Sigmoid colon (tissue), 7 donors: ENCODE data around the gene BICC1. TPM values are rescaled to one million over a fixed set of nuclear protein-coding genes. Genes with fewer than 3 reads are reported as not detected.

Experiments used
- DNase-seq: peaks from one replicate; pipeline ENCODE4 v3.0.0-alpha.2; 2019
- H3K27ac ChIP-seq, 4 donors: fragments of 200-600 bp; sonication (generic); one replicate each; pipeline ENCODE4 v1.5.1; 2016 to 2019; ENCODE audit warnings: mild to moderate bottlenecking in 1 of 4
- H3K27me3 ChIP-seq, 3 donors: fragments of 200-600 bp; sonication (generic); one replicate each; pipeline ENCODE4 v1.5.1; 2019; ENCODE audit warnings: mild to moderate bottlenecking in 1 of 3
- H3K36me3 ChIP-seq, 4 donors: fragments of 200-600 bp; sonication (generic); one replicate each; pipeline ENCODE4 v1.5.1; 2016 to 2019
- H3K4me1 ChIP-seq, 4 donors: fragments of 200-600 bp; sonication (generic); one replicate each; pipeline ENCODE4 v1.5.1; 2017 to 2019
- H3K4me3 ChIP-seq, 4 donors: fragments of 200-600 bp; sonication (generic); one replicate each; pipeline ENCODE4 v1.5.1; 2017 to 2019; ENCODE audit warnings: mild to moderate bottlenecking in 2 of 4, moderate library complexity in 1 of 4
- H3K9me3 ChIP-seq, 4 donors: fragments of 200-600 bp in 3 of 4; sonication (generic) in 3 of 4; one replicate each; pipeline versions ENCODE4 v1.5.1 to v1.6.1; 2013 to 2019
- CTCF ChIP-seq, 4 experiments: fragments of 450-650 bp in 3 of 4; fragments of 200-600 bp in 1 of 4; IDR thresholded peaks; one replicate each; pipeline ENCODE4 v1.5.1; 2016 to 2019; ENCODE audit warnings: antibody characterized with exemption in 4 of 4, mild to moderate bottlenecking in 3 of 4, moderate library complexity in 2 of 4
- EP300 ChIP-seq, 4 donors: sonication (generic); formaldehyde crosslinking; IDR thresholded peaks; one replicate each; pipeline ENCODE4 v1.6.1; 2017; ENCODE audit warnings: antibody characterized with exemption in 4 of 4
- POLR2A ChIP-seq, 2 donors: fragments of 450-650 bp; IDR thresholded peaks; one replicate each; pipeline ENCODE4 v1.6.1; 2016; ENCODE audit warnings: antibody characterized with exemption in 2 of 2, mild to moderate bottlenecking in 2 of 2, moderate library complexity in 2 of 2
- POLR2AphosphoS5 ChIP-seq, 4 donors: sonication (generic); formaldehyde crosslinking; IDR thresholded peaks; one replicate each; pipeline ENCODE4 v1.6.1; 2017; ENCODE audit warnings: antibody characterized with exemption in 4 of 4
- WGBS, 2 donors: extraction: QIAGEN DNeasy Blood & Tissue Kit; methylation state at CpG; one replicate each; pipeline ENCODE4 v1.1.7; 2013; 5-methylcytosine and 5-hydroxymethylcytosine counted together
- intact Hi-C: fragments of 100-400 bp; cut with DNase I; formaldehyde crosslinking; loops from one replicate; pipeline ENCODE4 v1.15.1; 2023
- polyA plus RNA-seq, 3 donors: library from polyadenylated mRNA; stranded (reverse); fragments of 200-250 nt; gene quantifications; one replicate each; pipeline ENCODE4 v1.2.3, GENCODE V29; 2013
- total RNA-seq, 4 donors: library from RNA; depleted of rRNA; stranded (reverse); fragments of >200 nt; gene quantifications; one replicate each; pipeline ENCODE4 v1.1.0, GENCODE V29; 2016
- donor health status: healthy with polysubstance abuse.
- donor health status: Bipolar disorder and iron deficiency.
- donor health status: healthy.

BICC1 gene
- total and polyA plus RNA-seq, 7 donors: 0.46 to 17.3 (median 7.9) TPM

DNA sequence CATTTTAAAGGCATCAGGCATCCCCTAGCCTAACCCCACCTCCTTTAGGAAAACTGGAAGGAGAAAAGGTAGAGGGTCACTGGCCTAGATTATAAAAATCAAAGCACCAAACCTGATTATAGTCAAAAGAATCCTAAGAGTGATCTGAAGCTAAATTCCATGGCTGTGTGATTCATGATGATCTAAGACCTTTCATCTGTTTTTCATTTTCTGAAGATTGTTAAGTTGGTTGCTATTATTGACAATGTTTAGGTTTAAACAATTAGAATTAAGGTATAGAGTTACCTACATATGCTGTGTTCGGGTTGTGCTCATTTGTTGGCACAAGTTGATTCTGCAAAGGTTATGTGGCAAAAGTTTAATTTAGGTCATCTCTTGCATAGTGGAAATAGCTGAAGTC is 148.7 kb downstream of the BICC1 start:
- no peaks in the 10 kb centered on the region for H3K36me3 ChIP-seq
- H3K27ac ChIP-seq: peak overlapping the region in 1 of 4 donors; percentile 5
- H3K9me3 ChIP-seq: peaks cover 0 to 3% (median under 1%) of the 10 kb centered on the region in 4 donors
- H3K4me1 ChIP-seq: no peaks in the 10 kb centered on the region
- no peak for TF ChIP-seq CTCF (IDR thresholded peaks at IDR 0.05)
- TF ChIP-seq POLR2AphosphoS5 (IDR thresholded peaks at IDR 0.05): no peak
- no peak for TF ChIP-seq POLR2A (IDR thresholded peaks at IDR 0.05)
- no peak for TF ChIP-seq EP300 (IDR thresholded peaks at IDR 0.05)
- WGBS, 2 donors: 90 to 95% methylated on average over 1 of the region's 1 CpG
- H3K4me3 ChIP-seq: no peak overlapping the region
- no peaks in the 10 kb centered on the region for H3K27me3 ChIP-seq
- DNase-seq: no peak
- intact Hi-C loops: no loop called here

GRCh38 chr10:58661902-58662301 is 149.2 kb downstream of the BICC1 start:
- no peak for DNase-seq

DNA sequence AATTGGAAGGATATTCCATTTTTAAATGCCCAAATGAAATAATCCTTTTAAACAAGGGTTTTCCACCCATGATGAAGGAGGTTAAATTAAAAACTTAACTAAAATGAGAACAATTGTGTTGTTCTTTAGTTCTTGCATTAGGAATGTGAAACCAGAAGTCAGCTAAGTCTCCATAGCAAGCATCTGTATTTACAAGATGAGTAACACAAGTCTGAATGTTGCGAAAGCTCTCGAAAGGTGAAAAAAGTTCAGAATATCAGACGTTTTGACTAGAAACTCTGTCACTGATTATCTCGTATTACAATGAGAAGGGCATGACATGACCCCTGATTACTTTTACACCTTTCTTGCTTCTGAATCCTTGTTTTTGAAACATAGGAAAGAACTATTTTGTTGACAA is 149.6 kb downstream of the BICC1 start:
- TF ChIP-seq POLR2A (IDR thresholded peaks at IDR 0.05) (no peak), POLR2AphosphoS5 (IDR thresholded peaks at IDR 0.05) (peak in 1 of 4 donors; percentile 5)
- peaks cover 0 to 3% (median under 1%) of the 10 kb centered on the region in 4 donors for H3K9me3 ChIP-seq
- intact Hi-C loops: no loop called here
- no peaks in the 10 kb centered on the region for H3K27me3 ChIP-seq
- no peak overlapping the region for H3K4me3 ChIP-seq
- H3K36me3 ChIP-seq: no peaks in the 10 kb centered on the region
- H3K27ac ChIP-seq: peak overlapping the region in 1 of 4 donors; percentile 2
- DNase-seq: no peak
- no peaks in the 10 kb centered on the region for H3K4me1 ChIP-seq
- 74 to 79% methylated on average over 4 of the region's 4 CpGs for WGBS, 2 donors

More at GRCh38 chr10:58661902-58662301, 149.2 kb downstream of the BICC1 start:
- 41 to 43% methylated on average over 2 of the region's 2 CpGs for WGBS, 2 donors
- H3K4me1 ChIP-seq: no peaks in the 10 kb centered on the region
- H3K27me3 ChIP-seq: no peaks in the 10 kb centered on the region
- intact Hi-C loops: no loop called here
- no peak overlapping the region for H3K4me3 ChIP-seq
- peaks cover 0 to 3% (median under 1%) of the 10 kb centered on the region in 4 donors for H3K9me3 ChIP-seq
- TF ChIP-seq POLR2AphosphoS5 (IDR thresholded peaks at IDR 0.05): no peak
- no peak for TF ChIP-seq POLR2A (IDR thresholded peaks at IDR 0.05)
- no peak for TF ChIP-seq CTCF (IDR thresholded peaks at IDR 0.05)
- TF ChIP-seq EP300 (IDR thresholded peaks at IDR 0.05): no peak
- peak overlapping the region in 1 of 4 donors; percentile 2 for H3K27ac ChIP-seq
- no peaks in the 10 kb centered on the region for H3K36me3 ChIP-seq

- no peaks in the 10 kb centered on the region for H3K4me1 ChIP-seq
- H3K4me3 ChIP-seq: no peak overlapping the region
- H3K27me3 ChIP-seq: no peaks in the 10 kb centered on the region
- H3K9me3 ChIP-seq: peaks cover 0 to 3% (median under 1%) of the 10 kb centered on the region in 4 donors
- 38 to 61% methylated on average over 3 of the region's 3 CpGs for WGBS, 2 donors
- no peak for TF ChIP-seq POLR2AphosphoS5 (IDR thresholded peaks at IDR 0.05)
- no peak for TF ChIP-seq EP300 (IDR thresholded peaks at IDR 0.05)
- no peak for TF ChIP-seq CTCF (IDR thresholded peaks at IDR 0.05)
- TF ChIP-seq POLR2A (IDR thresholded peaks at IDR 0.05): no peak
- peak overlapping the region in 1 of 4 donors; percentile 32 for H3K27ac ChIP-seq
- DNase-seq: no peak
- H3K36me3 ChIP-seq: no peaks in the 10 kb centered on the region
- intact Hi-C loops: no loop called here
These were observed 152.7 kb downstream of the BICC1 start for GRCh38 chr10:58665361-58665760.

- Histone ChIP-seq H3K27ac (peak overlapping the region in 3 of 4 donors; percentile 17 to 41 (median 32)), H3K27me3 (no peaks in the 10 kb centered on the region), H3K9me3 (peaks cover 0 to 3% (median under 1%) of the 10 kb centered on the region in 4 donors), H3K36me3 (no peaks in the 10 kb centered on the region), H3K4me3 (peak overlapping the region in 2 of 4 donors; percentile 9 to 10), H3K4me1 (no peaks in the 10 kb centered on the region)
- 8 to 24% methylated on average over 3 of the region's 3 CpGs for whole genome bisulfite sequencing, 2 donors
- TF ChIP-seq POLR2AphosphoS5 (IDR thresholded peaks at IDR 0.05) (no peak), CTCF (IDR thresholded peaks at IDR 0.05) (no peak), EP300 (IDR thresholded peaks at IDR 0.05) (no peak), POLR2A (IDR thresholded peaks at IDR 0.05) (no peak)
- DNase-seq: no peak
- intact Hi-C loops: no loop called here
These were observed 153.4 kb downstream of the BICC1 start for GRCh38 chr10:58666024-58666423.
